GM18519 (cell line): ENCODE data around the gene STOX2.

Experiments used
- ATAC-seq: cut with Tn5 transposase; IDR thresholded peaks from one replicate; pipeline ENCODE4 v1.9.1; 2021; ENCODE audit warnings: mild to moderate bottlenecking, moderate library complexity; ENCODE audit not compliant: unreplicated experiment, low FRiP score

STOX2 gene

GRCh38 chr4:183905081-183905592 lies at the start of gene STOX2:
Gene STOX2 (plus strand): TSS chr4:183905307. CDS start chr4:183906791, 1,484 bp downstream.
- ATAC-seq, result no peak

DNA sequence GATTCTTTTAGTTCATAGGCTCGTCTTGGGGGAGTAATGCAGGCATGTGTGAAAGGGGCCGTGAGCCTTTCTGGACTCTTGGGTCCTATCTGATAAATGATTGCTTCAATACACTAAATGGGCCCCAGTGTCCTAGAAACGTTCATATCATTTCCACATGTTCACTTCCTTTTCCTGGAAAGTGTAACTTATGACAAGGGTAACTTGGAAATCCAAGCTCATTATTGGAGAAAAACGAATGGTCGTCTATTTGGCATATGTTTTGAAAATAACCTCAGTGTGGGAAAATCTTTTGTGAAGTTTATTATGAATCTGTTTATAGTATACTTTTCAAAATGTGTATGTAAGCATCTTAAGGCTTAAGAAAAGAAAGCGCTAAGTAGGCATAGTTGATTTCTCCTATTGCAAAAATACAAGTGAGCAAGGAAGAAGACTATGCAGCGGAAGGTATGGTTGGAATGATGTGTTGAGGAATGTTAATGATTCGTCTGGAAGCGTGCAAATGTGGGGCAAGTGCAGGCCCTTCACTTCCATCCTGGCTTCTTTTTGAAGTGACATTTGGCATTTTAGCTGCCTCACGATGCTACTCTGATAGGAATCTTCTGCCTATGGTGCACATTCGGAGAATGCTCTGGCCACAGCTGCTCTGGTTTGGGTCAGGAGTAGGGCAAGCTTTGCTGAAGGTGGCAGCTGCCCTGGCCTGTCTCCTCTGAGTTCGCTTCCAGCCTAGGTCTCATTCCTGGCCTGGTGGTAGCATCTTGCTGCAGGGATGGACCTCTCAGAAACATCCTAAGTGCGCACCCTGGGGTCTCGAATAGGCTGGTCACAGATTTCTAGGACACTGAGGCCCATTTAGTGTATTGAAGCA lies 49.5 kb upstream of the STOX2 start:
- ATAC-seq, result no peak

GRCh38 chr4:183857040-183857439 lies 48.1 kb upstream of the STOX2 start:
- no peak for ATAC-seq

DNA sequence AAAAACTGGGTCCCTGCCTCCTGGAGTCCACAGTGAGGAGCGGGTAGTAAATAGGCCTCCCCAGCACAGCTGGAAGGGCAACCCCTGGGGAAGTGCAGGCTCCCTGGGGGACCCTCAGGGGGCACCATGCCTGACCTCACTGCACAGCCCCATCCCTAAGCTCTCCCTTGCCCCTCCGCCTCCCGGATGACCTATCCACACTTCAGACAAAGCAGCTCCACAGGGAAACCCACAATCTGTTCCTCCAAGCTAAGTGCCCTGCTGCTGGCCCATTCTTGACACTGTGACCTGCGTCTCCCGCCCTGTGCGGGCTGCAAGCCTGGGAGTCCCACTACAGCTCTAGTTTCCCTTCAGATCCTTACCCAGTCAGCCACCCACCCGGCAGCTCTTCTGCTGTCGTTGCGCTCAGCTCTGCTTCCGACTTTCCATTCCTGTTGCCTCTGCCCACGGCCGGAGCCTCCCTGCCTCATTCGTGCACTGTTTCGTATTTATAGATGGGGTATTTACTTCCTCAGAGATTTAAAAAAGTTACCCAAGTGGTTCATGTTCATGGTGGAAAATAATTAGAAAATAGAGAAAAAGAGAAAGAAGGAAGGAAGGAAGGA lies 47.0 kb upstream of the STOX2 start:
- no peak for ATAC-seq

- no peak for ATAC-seq
Measured at GRCh38 chr4:183860119-183860518, 45.0 kb upstream of the STOX2 start.

DNA sequence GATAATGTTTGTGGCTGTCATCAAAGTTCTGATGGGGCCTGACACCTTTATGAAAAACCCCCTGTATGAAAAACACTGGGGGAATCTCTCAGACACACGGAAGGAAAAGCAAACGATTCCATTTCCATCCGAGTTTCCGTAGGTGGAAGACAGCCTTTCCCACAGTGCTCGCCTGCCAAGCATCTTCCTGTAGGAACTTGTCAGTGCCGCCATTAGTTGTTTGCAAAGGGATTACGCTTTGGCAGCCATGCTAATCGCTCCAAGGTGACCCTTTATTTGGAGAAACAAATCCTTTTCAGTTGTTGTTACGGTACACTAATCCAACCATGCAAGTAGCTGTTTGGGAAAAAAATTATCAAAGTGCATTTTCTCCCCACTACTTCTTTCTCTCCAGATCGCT lies 44.4 kb upstream of the STOX2 start:
- ATAC-seq, result no peak

- no peak for ATAC-seq
Measured at GRCh38 chr4:183861426-183861825, 43.7 kb upstream of the STOX2 start.

GRCh38 chr4:183863155-183863825 lies 41.8 kb upstream of the STOX2 start:
- ATAC-seq, result no peak

- ATAC-seq, result no peak
Measured at GRCh38 chr4:183867247-183867646, 37.9 kb upstream of the STOX2 start.

DNA sequence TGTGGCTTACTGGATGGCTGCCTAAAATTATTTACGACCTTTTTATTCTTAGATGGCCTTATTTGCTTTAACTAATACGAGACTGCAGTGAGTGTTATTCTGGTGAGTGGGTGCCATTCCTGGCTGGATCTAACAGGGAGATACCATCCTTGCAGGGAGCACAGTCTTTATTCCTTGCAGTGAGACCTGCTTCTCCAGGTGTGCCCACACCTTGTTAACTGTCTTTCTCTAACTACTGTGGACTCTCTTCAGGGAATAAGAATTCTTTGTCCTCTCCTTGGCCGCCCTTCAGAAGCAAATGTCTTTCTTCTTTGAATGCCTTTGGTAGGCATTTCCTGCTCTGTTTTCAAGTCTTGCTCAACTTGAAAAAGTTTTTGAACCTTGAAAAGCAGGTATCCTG lies 34.1 kb upstream of the STOX2 start:
- no peak for ATAC-seq

- no peak for ATAC-seq
Measured at GRCh38 chr4:183871581-183871980, 33.5 kb upstream of the STOX2 start.

DNA sequence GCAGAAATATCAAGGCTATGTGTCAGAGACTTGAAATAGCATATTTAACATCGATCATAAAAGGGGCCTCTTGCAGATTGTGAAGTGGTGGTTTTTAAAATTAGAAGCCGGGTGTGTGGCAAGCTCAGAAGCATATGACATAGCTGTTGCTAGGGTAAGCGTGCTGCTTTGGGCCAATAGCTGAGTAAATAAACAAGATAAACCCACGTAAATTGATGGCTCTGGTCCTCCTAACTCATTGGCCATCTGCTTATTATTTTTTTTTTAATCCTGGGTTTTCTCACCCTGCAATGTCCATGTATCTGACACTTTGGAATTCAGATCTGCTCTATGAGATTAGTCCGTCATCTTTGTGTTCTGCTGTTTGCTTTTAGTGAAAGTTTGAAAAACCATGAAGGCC lies 32.6 kb upstream of the STOX2 start:
- ATAC-seq, result no peak

- no peak for ATAC-seq
Measured at GRCh38 chr4:183873409-183874185, 31.5 kb upstream of the STOX2 start.

DNA sequence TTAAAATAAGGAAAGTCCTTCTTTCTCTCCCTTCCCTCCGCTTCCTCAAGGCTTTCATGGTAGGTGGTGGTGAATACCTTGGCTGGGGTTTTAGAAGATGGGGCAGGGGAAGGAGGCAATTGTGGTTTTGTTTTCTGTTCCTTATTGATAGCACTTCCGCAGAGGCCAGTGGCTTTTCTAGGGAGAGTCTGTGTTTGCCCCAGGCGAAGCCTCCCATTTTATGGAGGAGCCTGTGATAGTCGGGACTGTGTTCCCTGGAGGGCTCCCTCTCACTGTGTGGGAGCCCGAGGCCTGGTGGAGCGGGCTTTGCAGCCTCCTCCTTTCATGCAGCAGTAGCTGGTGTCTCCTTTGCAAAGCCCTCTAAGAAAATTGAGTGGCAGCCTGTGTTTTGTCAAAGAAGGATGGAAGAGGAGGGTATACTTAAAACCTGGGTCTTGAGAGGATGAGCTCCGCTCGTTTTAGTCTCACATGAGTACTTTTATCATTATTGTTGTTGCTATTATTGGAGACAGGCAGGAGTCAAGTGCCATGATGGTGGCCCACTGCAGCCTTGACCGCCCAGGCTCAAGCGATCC lies 29.8 kb upstream of the STOX2 start:
- no peak for ATAC-seq

- no peak for ATAC-seq
Measured at GRCh38 chr4:183876268-183876934, 28.7 kb upstream of the STOX2 start.

DNA sequence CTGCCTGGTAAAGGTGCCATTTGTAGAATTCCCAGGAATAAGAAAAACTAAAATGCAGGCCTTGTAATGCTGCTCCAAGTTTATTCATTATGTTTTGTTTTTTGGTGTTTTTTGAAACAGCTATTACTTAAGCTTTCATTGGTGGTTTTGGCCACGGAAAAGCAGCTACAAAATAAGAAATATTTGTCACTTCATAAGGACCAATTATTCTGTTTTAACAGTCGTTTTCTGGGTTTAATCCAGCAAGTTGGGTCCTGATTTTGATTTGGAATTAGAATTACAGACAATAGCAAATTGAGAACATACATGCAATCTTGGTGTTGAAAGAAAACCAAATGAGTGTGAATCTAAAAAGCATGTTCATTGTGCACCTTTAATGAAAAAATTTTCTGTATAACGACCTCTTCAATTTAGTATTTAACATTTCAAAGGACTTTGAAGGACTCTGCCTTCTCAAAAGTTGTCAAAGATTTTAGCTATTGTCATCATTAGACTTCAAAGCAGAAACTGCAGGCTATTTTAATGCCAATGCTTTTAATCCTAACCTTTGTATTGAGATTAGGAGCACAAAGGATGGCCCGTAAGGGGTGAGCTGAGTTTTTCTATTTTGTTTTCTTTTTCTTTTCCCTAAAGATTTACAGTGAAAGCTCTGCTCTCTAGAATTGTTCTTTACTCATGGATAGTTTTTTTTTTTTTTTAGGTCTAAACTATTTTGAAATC lies 26.7 kb upstream of the STOX2 start:
- no peak for ATAC-seq

DNA sequence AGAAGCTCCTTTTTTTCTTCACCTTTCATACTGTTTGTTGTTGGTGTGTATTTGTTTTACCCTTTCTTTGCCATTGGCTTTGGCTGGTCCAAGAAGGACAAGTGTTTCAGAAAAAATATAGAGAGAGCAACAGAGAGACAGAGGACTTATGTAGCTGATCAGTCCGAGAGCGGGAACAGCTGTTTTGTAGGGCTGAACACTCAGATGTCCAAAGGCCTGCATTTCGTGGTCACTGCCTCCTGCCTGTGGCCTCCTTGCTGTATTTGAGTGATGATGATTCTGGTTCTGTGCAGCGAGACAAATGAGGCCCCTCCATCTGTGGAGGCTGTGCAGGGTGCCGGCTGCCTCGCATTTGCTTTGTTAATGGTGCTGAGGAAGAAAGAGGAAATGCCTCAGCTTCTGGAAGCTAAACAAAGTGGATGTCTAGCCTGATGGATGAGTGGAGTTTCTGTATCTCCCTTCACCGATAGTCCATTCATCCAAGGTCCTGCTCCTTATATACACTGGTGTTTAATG lies 19.8 kb upstream of the STOX2 start:
- no peak for ATAC-seq

- ATAC-seq, result no peak
Measured at GRCh38 chr4:183887351-183887750, 17.8 kb upstream of the STOX2 start.

DNA sequence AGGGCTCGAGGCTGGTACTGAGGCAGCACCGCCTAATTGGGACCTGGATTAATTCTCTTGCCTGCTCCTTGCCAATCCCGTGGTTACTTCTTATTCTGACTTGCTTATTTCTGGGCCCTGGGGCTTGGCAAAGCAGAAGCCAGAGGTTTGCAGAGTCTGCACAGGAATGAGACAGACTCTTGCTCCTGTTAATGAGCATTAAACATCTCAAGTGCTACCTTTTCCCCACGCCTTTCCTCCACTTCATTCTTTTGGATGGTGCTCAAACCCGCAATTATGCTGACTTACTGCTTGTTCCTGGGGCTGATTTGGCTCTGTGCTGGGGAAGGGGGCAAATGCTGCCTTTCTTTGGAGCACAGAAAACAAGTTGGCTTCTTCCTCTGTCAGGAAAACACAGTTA lies 16.5 kb upstream of the STOX2 start:
- no peak for ATAC-seq
